A549 (cell line): ENCODE results near the gene SLC30A7.

Experiments used
- CBX2 ChIP-seq: fragments of 200-600 bp; sonication (generic); IDR thresholded peaks from 2 replicates; pipeline ENCODE4 v1.6.1; 2016; ENCODE audit warnings: low read depth, mild to moderate bottlenecking, borderline replicate concordance
- CBX8 ChIP-seq: fragments of 200-600 bp; sonication (generic); IDR thresholded peaks from 2 replicates; pipeline ENCODE4 v1.6.1; 2016
- CHD2 ChIP-seq: fragments of 150-350 bp; IDR thresholded peaks from 2 replicates; pipeline ENCODE4 v1.6.1; 2014; ENCODE audit warnings: low read length; ENCODE audit not compliant: partially characterized antibody
- CTCF ChIP-seq: fragments of >200 bp; sonication (Bioruptor Twin); formaldehyde crosslinking; IDR thresholded peaks from 3 replicates; pipeline ENCODE4 v1.5.1; 2016
- EP300 ChIP-seq, 2 experiments: fragments of >200 bp; sonication (Bioruptor Twin); formaldehyde crosslinking; IDR thresholded peaks; 2 replicates in 1 of 2; 3 replicates in 1 of 2; pipeline ENCODE4 v1.6.1; 2016 to 2017
- FOSB ChIP-seq: fragments of 250-450 bp; sonication (Bioruptor Pico); IDR thresholded peaks from 2 replicates; pipeline ENCODE4 v1.5.0; 2020; ENCODE audit warnings: mild to moderate bottlenecking, moderate library complexity
- HOXA7 ChIP-seq: fragments of 250-450 bp; sonication (Bioruptor Pico); IDR thresholded peaks from 2 replicates; pipeline ENCODE4 v1.5.0; 2020; ENCODE audit warnings: mild to moderate bottlenecking, moderate library complexity
- PBX3 ChIP-seq: IDR thresholded peaks from 2 replicates; pipeline ENCODE4 v1.6.1; 2012
- POLR2A ChIP-seq: IDR thresholded peaks from 2 replicates; pipeline ENCODE4 v1.6.1; 2012; ENCODE audit warnings: mild to moderate bottlenecking, low read length
- TF ChIP-seq, protein P1 (sequence below): IDR thresholded peaks from 2 replicates; pipeline ENCODE4 v1.6.1; 2012

DNA sequence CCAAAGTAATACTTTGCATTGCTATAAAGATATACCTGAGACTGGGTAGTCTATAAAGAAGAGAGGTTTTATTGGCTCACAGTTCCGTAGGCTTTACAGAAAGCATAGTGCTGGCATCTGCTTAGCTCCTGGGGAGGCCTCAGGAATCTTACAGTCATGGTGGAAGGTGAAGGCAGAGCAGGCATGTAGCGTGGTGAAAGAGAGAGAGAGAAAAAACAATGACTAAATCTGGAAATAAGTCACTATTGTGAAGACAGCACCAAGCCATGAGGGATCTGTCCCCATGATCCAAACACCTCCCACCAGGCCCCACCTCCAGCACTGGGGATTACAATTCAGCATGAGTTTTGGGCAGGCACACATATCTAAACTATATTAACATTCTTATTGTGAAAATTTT lies 30.4 kb downstream of the SLC30A7 start:
- no peak for TF ChIP-seq CTCF
- TF ChIP-seq EP300 (IDR thresholded peaks at IDR 0.05): no peak
- no peak for TF ChIP-seq CHD2
- TF ChIP-seq CBX2: no peak
- no peak for TF ChIP-seq HOXA7 (CRISPR knock-in tag)
- no peak for TF ChIP-seq FOSB (CRISPR knock-in tag)
- no peak for TF ChIP-seq CBX8
- TF ChIP-seq POLR2A: no peak
- TF ChIP-seq, protein P1, sequence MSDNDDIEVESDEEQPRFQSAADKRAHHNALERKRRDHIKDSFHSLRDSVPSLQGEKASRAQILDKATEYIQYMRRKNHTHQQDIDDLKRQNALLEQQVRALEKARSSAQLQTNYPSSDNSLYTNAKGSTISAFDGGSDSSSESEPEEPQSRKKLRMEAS: no peak
- no peak for TF ChIP-seq PBX3
